ENCODE measurements around the gene NTM. TPM values are rescaled to one million over a fixed set of nuclear protein-coding genes. Genes with fewer than 3 reads are reported as not detected.

NTM gene
- total and polyA plus RNA-seq, 7 donors: 0.07 to 1.1 (median 0.22) TPM; not detected in 2

DNA sequence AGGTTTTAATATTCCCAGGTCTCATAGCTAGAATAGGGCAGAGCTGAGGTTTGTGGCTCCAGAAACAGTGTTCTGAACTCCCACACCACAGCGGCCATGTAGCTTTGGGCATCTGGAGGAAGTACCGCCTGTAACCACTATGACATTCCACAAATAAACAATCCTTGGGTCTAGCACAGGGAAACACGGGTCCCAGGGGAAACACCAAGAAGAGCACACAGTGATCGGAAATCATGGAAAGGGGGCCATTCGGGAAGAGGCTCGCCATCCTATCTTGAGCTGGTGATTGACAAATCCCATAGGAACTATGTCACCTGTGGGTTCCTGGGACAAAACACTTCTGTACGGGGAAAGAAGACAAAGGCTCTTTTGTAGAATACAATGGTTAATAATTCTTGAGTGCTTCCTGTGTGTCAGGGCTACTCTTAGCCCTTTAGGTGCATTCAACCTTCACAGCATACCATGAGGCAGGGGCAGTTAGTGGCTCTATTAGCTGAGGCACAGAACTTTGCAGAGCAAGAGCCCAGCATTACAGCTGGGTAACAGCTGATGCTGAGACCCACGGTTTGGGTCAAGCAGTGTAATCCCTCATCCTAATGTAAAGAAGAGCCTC, 514.2 kb downstream of the NTM start:
- Histone ChIP-seq H3K27ac (no peak overlapping the region), H3K27me3 (ENCODE audit: insufficient read depth in 3 of 3, low read length in 2 of 3) (peaks cover 0 to 7% (median 1%) of the 10 kb centered on the region in 3 donors), H3K4me3 (no peak overlapping the region), H3K36me3 (ENCODE audit: insufficient read depth in 1 of 2, low read depth in 1 of 2) (no peaks in the 10 kb centered on the region), H3K4me1 (no peaks in the 10 kb centered on the region), H3K9me3 (no peaks in the 10 kb centered on the region)
- DNase-seq (no peak), ATAC-seq (no peak)
- intact Hi-C loops (cut with DNase I): no loop called here
- no peak for TF ChIP-seq CTCF (IDR thresholded peaks at IDR 0.05)
- WGBS, 3 donors: 72 to 77% (median 73%) methylated on average over 8 of the region's 8 CpGs

GRCh38 chr11:131885431-131885830, 515.0 kb downstream of the NTM start:
- H3K4me1 ChIP-seq: no peaks in the 10 kb centered on the region
- no peaks in the 10 kb centered on the region for H3K9me3 ChIP-seq
- no peak for TF ChIP-seq CTCF (IDR thresholded peaks at IDR 0.05)
- intact Hi-C loops (cut with DNase I): no loop called here
- peaks cover 0 to 7% (median 1%) of the 10 kb centered on the region in 3 donors for H3K27me3 ChIP-seq (ENCODE audit: insufficient read depth in 3 of 3, low read length in 2 of 3)
- H3K36me3 ChIP-seq (ENCODE audit: insufficient read depth in 1 of 2, low read depth in 1 of 2): no peaks in the 10 kb centered on the region
- DNase-seq (no peak), ATAC-seq (no peak)
- no peak overlapping the region for H3K4me3 ChIP-seq
- H3K27ac ChIP-seq: no peak overlapping the region
- 77 to 83% (median 78%) methylated on average over 7 of the region's 7 CpGs for WGBS, 3 donors

DNA sequence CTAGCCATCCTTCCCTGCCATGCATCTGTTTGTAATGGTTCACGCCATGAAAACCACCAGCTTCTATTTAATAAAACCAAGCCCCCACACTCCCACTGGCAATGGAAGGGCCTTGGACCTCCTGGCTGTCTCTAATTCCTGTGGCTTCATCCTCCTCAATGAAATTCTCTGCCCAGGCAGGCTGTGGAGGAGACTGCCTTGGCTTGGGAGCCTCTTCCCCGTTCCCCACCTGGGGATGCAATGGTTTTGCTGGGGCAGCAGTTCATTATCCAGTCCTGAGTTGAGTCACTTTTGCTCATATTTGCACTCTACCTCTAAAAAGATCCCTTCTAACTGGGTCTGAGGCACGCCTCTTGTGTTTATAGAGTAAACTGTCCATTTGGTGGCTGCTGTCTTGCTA, 515.8 kb downstream of the NTM start:
- Histone ChIP-seq H3K27me3 (ENCODE audit: insufficient read depth in 3 of 3, low read length in 2 of 3) (peaks cover 0 to 7% (median 1%) of the 10 kb centered on the region in 3 donors), H3K27ac (no peak overlapping the region), H3K4me1 (no peaks in the 10 kb centered on the region), H3K36me3 (ENCODE audit: insufficient read depth in 1 of 2, low read depth in 1 of 2) (no peaks in the 10 kb centered on the region), H3K4me3 (no peak overlapping the region), H3K9me3 (no peaks in the 10 kb centered on the region)
- DNase-seq (no peak), ATAC-seq (no peak)
- WGBS, 3 donors: 78 to 83% (median 82%) methylated on average over 3 of the region's 3 CpGs
- no peak for TF ChIP-seq CTCF (IDR thresholded peaks at IDR 0.05)
- intact Hi-C loops (cut with DNase I): no loop called here

GRCh38 chr11:131888230-131888855, 517.9 kb downstream of the NTM start:
- WGBS, 3 donors: 46 to 71% (median 63%) methylated on average over 13 of the region's 13 CpGs
- no peak for ATAC-seq

More at GRCh38 chr11:131888230-131888855, 517.9 kb downstream of the NTM start:
- intact Hi-C loops (cut with DNase I): no loop called here
- no peak for TF ChIP-seq CTCF (IDR thresholded peaks at IDR 0.05)
- Histone ChIP-seq H3K4me3 (no peak overlapping the region), H3K27ac (no peak overlapping the region), H3K9me3 (no peaks in the 10 kb centered on the region), H3K27me3 (ENCODE audit: insufficient read depth in 3 of 3, low read length in 2 of 3) (peaks cover 0 to 10% (median 3%) of the 10 kb centered on the region in 3 donors), H3K36me3 (ENCODE audit: insufficient read depth in 1 of 2, low read depth in 1 of 2) (no peaks in the 10 kb centered on the region), H3K4me1 (no peaks in the 10 kb centered on the region)
- no peak for DNase-seq

Data from psoas muscle (tissue), 8 donors.